ENCODE results near the gene EFS.
"Not testable (repeated sequence)": the region's sequence is repeated elsewhere in the genome, so short reads cannot be mapped to it uniquely, and the experiment has no call there.

EFS gene

GRCh38 chr14:23399591-23399990 is 34.6 kb upstream of the EFS start:
- DNase-seq (ENCODE audit: low read depth) = no peak

GRCh38 chr14:23399136-23399535 is 34.2 kb upstream of the EFS start:
- no peak for DNase-seq (ENCODE audit: low read depth)

GRCh38 chr14:23398348-23398747 is 33.4 kb upstream of the EFS start:
- DNase-seq (ENCODE audit: low read depth) = no peak

- DNase-seq (ENCODE audit: low read depth) = no peak
Measured at GRCh38 chr14:23396781-23397407, 31.9 kb upstream of the EFS start.

- DNase-seq (ENCODE audit: low read depth) = no peak
Measured at GRCh38 chr14:23396126-23396525, 31.2 kb upstream of the EFS start.

- no peak for DNase-seq (ENCODE audit: low read depth)
Measured at GRCh38 chr14:23392613-23393012, 27.6 kb upstream of the EFS start.

GRCh38 chr14:23389871-23390270 is 24.9 kb upstream of the EFS start:
- not testable (repeated sequence) for DNase-seq (ENCODE audit: low read depth)

GRCh38 chr14:23389396-23389795 is 24.4 kb upstream of the EFS start:
- DNase-seq (ENCODE audit: low read depth) = no peak

GRCh38 chr14:23388996-23389395 is 24.0 kb upstream of the EFS start:
- no peak for DNase-seq (ENCODE audit: low read depth)

GRCh38 chr14:23387916-23388882 is 23.2 kb upstream of the EFS start:
- DNase-seq (ENCODE audit: low read depth) = no peak

GRCh38 chr14:23386999-23387398 is 22.0 kb upstream of the EFS start:
- no peak for DNase-seq (ENCODE audit: low read depth)

GRCh38 chr14:23386266-23386657 is 21.3 kb upstream of the EFS start:
- not testable (repeated sequence) for DNase-seq (ENCODE audit: low read depth)

- DNase-seq (ENCODE audit: low read depth) = no peak
Measured at GRCh38 chr14:23385642-23386265, 20.8 kb upstream of the EFS start.

- DNase-seq (ENCODE audit: low read depth) = no peak
Measured at GRCh38 chr14:23385244-23385641, 20.3 kb upstream of the EFS start.

- DNase-seq (ENCODE audit: low read depth) = no peak
Measured at GRCh38 chr14:23384364-23385080, 19.6 kb upstream of the EFS start.

- DNase-seq (ENCODE audit: low read depth) = no peak
Measured at GRCh38 chr14:23382731-23383440, 17.9 kb upstream of the EFS start.

GRCh38 chr14:23382276-23382675 is 17.3 kb upstream of the EFS start:
- no peak for DNase-seq (ENCODE audit: low read depth)

GRCh38 chr14:23381871-23382270 is 16.9 kb upstream of the EFS start:
- DNase-seq (ENCODE audit: low read depth) = no peak

- no peak for DNase-seq (ENCODE audit: low read depth)
Measured at GRCh38 chr14:23380976-23381375, 16.0 kb upstream of the EFS start.

- DNase-seq (ENCODE audit: low read depth) = no peak
Measured at GRCh38 chr14:23380197-23380914, 15.4 kb upstream of the EFS start.
